Measurements from ENCODE around the gene MEOX1. TPM values are rescaled to one million over a fixed set of nuclear protein-coding genes. Genes with fewer than 3 reads are reported as not detected.

Gene MEOX1
- total and polyA plus RNA-seq, 2 of the 13 experiments (the other 11 are each of a cell fraction or from before 2014, with no cell fraction given) = not detected

DNA sequence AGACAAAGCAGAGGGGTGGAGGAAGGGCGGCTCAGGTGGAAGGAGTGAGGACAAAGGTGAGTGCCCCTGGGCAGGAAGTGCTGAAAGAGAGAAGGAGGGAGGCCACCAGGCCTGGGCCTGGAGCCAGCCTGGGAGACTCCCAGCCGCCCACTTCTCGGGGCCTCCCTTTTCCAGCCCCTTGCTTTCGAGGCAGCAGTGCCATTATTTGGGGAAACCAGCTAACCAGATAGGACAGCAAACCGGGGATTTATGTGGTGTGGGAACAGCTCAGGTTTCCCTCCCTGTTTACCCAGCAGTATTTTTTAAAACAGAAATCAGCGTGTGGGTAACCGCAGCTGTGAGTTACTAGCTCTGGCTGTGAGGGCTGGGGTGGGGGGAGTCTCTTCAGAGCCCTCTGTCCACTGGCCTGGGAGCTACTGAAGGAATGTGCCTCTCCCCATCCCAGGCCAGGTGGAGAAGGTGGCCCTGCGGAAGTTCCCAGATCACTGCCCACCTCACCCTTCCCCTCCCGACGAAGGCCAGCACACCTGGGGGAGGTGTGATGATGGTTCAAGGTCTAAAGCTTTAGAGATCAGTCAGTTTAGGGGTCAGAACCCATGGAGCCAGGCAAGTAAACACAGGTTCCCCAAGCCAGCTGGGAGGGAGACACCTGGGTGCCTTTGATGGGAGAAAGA is 8.4 kb upstream of the MEOX1 start (continued):
- TF ChIP-seq, protein P1, sequence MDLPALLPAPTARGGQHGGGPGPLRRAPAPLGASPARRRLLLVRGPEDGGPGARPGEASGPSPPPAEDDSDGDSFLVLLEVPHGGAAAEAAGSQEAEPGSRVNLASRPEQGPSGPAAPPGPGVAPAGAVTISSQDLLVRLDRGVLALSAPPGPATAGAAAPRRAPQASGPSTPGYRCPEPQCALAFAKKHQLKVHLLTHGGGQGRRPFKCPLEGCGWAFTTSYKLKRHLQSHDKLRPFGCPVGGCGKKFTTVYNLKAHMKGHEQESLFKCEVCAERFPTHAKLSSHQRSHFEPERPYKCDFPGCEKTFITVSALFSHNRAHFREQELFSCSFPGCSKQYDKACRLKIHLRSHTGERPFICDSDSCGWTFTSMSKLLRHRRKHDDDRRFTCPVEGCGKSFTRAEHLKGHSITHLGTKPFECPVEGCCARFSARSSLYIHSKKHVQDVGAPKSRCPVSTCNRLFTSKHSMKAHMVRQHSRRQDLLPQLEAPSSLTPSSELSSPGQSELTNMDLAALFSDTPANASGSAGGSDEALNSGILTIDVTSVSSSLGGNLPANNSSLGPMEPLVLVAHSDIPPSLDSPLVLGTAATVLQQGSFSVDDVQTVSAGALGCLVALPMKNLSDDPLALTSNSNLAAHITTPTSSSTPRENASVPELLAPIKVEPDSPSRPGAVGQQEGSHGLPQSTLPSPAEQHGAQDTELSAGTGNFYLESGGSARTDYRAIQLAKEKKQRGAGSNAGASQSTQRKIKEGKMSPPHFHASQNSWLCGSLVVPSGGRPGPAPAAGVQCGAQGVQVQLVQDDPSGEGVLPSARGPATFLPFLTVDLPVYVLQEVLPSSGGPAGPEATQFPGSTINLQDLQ (CRISPR knock-in tag; IDR thresholded peaks at IDR 0.05) = no peak
- no peak for TF ChIP-seq PHF5A (CRISPR knock-in tag; IDR thresholded peaks at IDR 0.05; ENCODE audit: low read depth, unreplicated experiment)
- peak; percentile 22; the same call in 1 of the 2 replicates for TF ChIP-seq TBX3 (IDR thresholded peaks at IDR 0.05; ENCODE audit: borderline replicate concordance)
- TF ChIP-seq ZNF274 (CRISPR knock-in tag; IDR thresholded peaks at IDR 0.05) = no peak
- peak; percentile 35; the same call in 1 of the 2 replicates for TF ChIP-seq GFI1 (CRISPR knock-in tag; IDR thresholded peaks at IDR 0.05; ENCODE audit: borderline replicate concordance)
- TF ChIP-seq ZNF264 (CRISPR knock-in tag; IDR thresholded peaks at IDR 0.05) = no peak
- no peak; the same call in 1 of the 2 replicates for TF ChIP-seq BCL6 (CRISPR knock-in tag; IDR thresholded peaks at IDR 0.05)
- 0 out of 2 replicates have a peak, but pooled peaks have one; percentile 9 for TF ChIP-seq SIX4 (CRISPR knock-in tag; IDR thresholded peaks at IDR 0.05)
- no peak for TF ChIP-seq KLF6 (CRISPR knock-in tag; IDR thresholded peaks at IDR 0.05)
- TF ChIP-seq ZSCAN21 (CRISPR knock-in tag; IDR thresholded peaks at IDR 0.05; ENCODE audit: borderline replicate concordance) = no peak
- no peak for TF ChIP-seq ZKSCAN5 (CRISPR knock-in tag; IDR thresholded peaks at IDR 0.05)
- TF ChIP-seq, protein P2, sequence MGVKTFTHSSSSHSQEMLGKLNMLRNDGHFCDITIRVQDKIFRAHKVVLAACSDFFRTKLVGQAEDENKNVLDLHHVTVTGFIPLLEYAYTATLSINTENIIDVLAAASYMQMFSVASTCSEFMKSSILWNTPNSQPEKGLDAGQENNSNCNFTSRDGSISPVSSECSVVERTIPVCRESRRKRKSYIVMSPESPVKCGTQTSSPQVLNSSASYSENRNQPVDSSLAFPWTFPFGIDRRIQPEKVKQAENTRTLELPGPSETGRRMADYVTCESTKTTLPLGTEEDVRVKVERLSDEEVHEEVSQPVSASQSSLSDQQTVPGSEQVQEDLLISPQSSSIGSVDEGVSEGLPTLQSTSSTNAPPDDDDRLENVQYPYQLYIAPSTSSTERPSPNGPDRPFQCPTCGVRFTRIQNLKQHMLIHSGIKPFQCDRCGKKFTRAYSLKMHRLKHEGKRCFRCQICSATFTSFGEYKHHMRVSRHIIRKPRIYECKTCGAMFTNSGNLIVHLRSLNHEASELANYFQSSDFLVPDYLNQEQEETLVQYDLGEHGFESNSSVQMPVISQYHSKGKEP (CRISPR knock-in tag; IDR thresholded peaks at IDR 0.05) = no peak
- TF ChIP-seq, protein P3, sequence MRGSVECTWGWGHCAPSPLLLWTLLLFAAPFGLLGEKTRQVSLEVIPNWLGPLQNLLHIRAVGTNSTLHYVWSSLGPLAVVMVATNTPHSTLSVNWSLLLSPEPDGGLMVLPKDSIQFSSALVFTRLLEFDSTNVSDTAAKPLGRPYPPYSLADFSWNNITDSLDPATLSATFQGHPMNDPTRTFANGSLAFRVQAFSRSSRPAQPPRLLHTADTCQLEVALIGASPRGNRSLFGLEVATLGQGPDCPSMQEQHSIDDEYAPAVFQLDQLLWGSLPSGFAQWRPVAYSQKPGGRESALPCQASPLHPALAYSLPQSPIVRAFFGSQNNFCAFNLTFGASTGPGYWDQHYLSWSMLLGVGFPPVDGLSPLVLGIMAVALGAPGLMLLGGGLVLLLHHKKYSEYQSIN (CRISPR knock-in tag; IDR thresholded peaks at IDR 0.05; ENCODE audit: borderline replicate concordance) = no peak
- TF ChIP-seq ZNF232 (CRISPR knock-in tag; IDR thresholded peaks at IDR 0.05; ENCODE audit: borderline replicate concordance) = no peak
- TF ChIP-seq ZNF550 (CRISPR knock-in tag; IDR thresholded peaks at IDR 0.05; ENCODE audit: borderline replicate concordance) = no peak
- TF ChIP-seq, protein P4, sequence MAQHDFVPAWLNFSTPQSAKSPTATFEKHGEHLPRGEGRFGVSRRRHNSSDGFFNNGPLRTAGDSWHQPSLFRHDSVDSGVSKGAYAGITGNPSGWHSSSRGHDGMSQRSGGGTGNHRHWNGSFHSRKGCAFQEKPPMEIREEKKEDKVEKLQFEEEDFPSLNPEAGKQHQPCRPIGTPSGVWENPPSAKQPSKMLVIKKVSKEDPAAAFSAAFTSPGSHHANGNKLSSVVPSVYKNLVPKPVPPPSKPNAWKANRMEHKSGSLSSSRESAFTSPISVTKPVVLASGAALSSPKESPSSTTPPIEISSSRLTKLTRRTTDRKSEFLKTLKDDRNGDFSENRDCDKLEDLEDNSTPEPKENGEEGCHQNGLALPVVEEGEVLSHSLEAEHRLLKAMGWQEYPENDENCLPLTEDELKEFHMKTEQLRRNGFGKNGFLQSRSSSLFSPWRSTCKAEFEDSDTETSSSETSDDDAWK (CRISPR knock-in tag; IDR thresholded peaks at IDR 0.05) = no peak
- no peak for TF ChIP-seq ZBTB21 (CRISPR knock-in tag; IDR thresholded peaks at IDR 0.05)
- no peak for TF ChIP-seq KLF15 (CRISPR knock-in tag; IDR thresholded peaks at IDR 0.05; ENCODE audit: borderline replicate concordance)
- TF ChIP-seq PAF1 (CRISPR knock-in tag; IDR thresholded peaks at IDR 0.05) = no peak
- TF ChIP-seq, protein P5, sequence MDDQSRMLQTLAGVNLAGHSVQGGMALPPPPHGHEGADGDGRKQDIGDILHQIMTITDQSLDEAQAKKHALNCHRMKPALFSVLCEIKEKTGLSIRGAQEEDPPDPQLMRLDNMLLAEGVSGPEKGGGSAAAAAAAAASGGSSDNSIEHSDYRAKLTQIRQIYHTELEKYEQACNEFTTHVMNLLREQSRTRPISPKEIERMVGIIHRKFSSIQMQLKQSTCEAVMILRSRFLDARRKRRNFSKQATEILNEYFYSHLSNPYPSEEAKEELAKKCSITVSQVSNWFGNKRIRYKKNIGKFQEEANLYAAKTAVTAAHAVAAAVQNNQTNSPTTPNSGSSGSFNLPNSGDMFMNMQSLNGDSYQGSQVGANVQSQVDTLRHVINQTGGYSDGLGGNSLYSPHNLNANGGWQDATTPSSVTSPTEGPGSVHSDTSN (CRISPR knock-in tag; IDR thresholded peaks at IDR 0.05; ENCODE audit: borderline replicate concordance) = no peak
- TF ChIP-seq NKX3-1 (CRISPR knock-in tag; IDR thresholded peaks at IDR 0.05) = no peak
- no peak for TF ChIP-seq TAF15 (IDR thresholded peaks at IDR 0.05; ENCODE audit: low read depth, low read length, poor library complexity, severe bottlenecking)
- TF ChIP-seq ZBTB1 (CRISPR knock-in tag; IDR thresholded peaks at IDR 0.05; ENCODE audit: borderline replicate concordance) = no peak
